Astrocyte (in vitro differentiated cells and primary cell): ENCODE results near the gene EXOC6B. TPM values are rescaled to one million over a fixed set of nuclear protein-coding genes. Genes with fewer than 3 reads are reported as not detected.

Source experiments
- DNase-seq: peaks from one replicate; pipeline ENCODE4 v3.0.0-alpha.2; 2010; ENCODE audit warnings: low read depth
- FAIRE-seq: peaks from 2 replicates; lab custom pipeline; 2011; peaks lifted over from hg19 to GRCh38; lab: Jason Lieb, UNC
- H2AFZ ChIP-seq: 2 replicates; pipeline ENCODE4 v1.6.0; 2012; ENCODE audit warnings: low read depth, low read length, inconsistent platforms
- H3K27ac ChIP-seq: 2 replicates; pipeline ENCODE4 v1.5.1; 2011; ENCODE audit warnings: low read depth, low read length, inconsistent platforms
- H3K27me3 ChIP-seq: 2 replicates; pipeline ENCODE4 v1.6.0; 2011; ENCODE audit warnings: low read length, inconsistent platforms; ENCODE audit not compliant: insufficient read depth
- H3K36me3 ChIP-seq: 2 replicates; pipeline ENCODE4 v1.5.1; 2011; ENCODE audit warnings: low read length, inconsistent platforms; ENCODE audit not compliant: insufficient read depth
- H3K4me1 ChIP-seq: 2 replicates; pipeline ENCODE4 v1.5.1; 2011; ENCODE audit warnings: low read length, inconsistent platforms; ENCODE audit not compliant: insufficient read depth
- H3K4me2 ChIP-seq: 2 replicates; pipeline ENCODE4 v1.6.0; 2012; ENCODE audit warnings: low read length, inconsistent platforms
- H3K4me3 ChIP-seq: 2 replicates; pipeline ENCODE4 v1.5.1; 2011; ENCODE audit warnings: low read depth, mild to moderate bottlenecking, low read length, inconsistent platforms; ENCODE audit not compliant: insufficient read depth
- H3K79me2 ChIP-seq: 2 replicates; pipeline ENCODE4 v1.6.0; 2012; ENCODE audit warnings: mild to moderate bottlenecking, low read length, inconsistent platforms; ENCODE audit not compliant: insufficient read depth
- H3K9ac ChIP-seq: 2 replicates; pipeline ENCODE4 v1.6.0; 2012; ENCODE audit warnings: mild to moderate bottlenecking, low read length, inconsistent platforms
- H3K9me3 ChIP-seq: 2 replicates; pipeline ENCODE4 v1.5.1; 2012; ENCODE audit warnings: low read depth, mild to moderate bottlenecking, low read length, inconsistent platforms; ENCODE audit not compliant: insufficient read depth
- H4K20me1 ChIP-seq: 2 replicates; pipeline ENCODE4 v1.6.0; 2012; ENCODE audit warnings: low read length, inconsistent platforms; ENCODE audit not compliant: insufficient read depth
- H3K27ac Mint-ChIP-seq: one replicate; pipeline ENCODE4 v1.8.0; 2021; ENCODE audit warnings: mild to moderate bottlenecking, mixed read lengths; ENCODE audit not compliant: unreplicated experiment
- H3K27me3 Mint-ChIP-seq: one replicate; pipeline ENCODE4 v1.8.0; 2021; ENCODE audit warnings: low read depth, mixed read lengths; ENCODE audit not compliant: unreplicated experiment
- H3K36me3 Mint-ChIP-seq: one replicate; pipeline ENCODE4 v1.8.0; 2021; ENCODE audit warnings: low read depth, mixed read lengths; ENCODE audit not compliant: unreplicated experiment
- H3K4me1 Mint-ChIP-seq: one replicate; pipeline ENCODE4 v1.8.0; 2021; ENCODE audit warnings: low read depth, mixed read lengths; ENCODE audit not compliant: unreplicated experiment
- H3K4me3 Mint-ChIP-seq: one replicate; pipeline ENCODE4 v1.8.0; 2021; ENCODE audit warnings: mild to moderate bottlenecking, moderate library complexity, mixed read lengths; ENCODE audit not compliant: unreplicated experiment
- H3K9me3 Mint-ChIP-seq: one replicate; pipeline ENCODE4 v1.8.0; 2021; ENCODE audit warnings: mild to moderate bottlenecking, mixed read lengths; ENCODE audit not compliant: unreplicated experiment
- EZH2 ChIP-seq: IDR thresholded peaks from 2 replicates; pipeline ENCODE4 v1.6.1; 2012; ENCODE audit warnings: mild to moderate bottlenecking, low read length, inconsistent platforms; ENCODE audit not compliant: insufficient read depth
- total RNA-seq: library from RNA; stranded (reverse); gene quantifications from 2 replicates; pipeline ENCODE4 v1.2.1, GENCODE V29; 2021
- TF ChIP-seq, protein P1 (sequence below): IDR thresholded peaks from 2 replicates; pipeline ENCODE4 v1.5.1; 2011; ENCODE audit warnings: low read depth, mild to moderate bottlenecking, inconsistent platforms, low read length, moderate library complexity; ENCODE audit not compliant: insufficient read depth

The EXOC6B gene
- total RNA-seq, 1 donor from 2014 or later: 31.8 TPM

DNA sequence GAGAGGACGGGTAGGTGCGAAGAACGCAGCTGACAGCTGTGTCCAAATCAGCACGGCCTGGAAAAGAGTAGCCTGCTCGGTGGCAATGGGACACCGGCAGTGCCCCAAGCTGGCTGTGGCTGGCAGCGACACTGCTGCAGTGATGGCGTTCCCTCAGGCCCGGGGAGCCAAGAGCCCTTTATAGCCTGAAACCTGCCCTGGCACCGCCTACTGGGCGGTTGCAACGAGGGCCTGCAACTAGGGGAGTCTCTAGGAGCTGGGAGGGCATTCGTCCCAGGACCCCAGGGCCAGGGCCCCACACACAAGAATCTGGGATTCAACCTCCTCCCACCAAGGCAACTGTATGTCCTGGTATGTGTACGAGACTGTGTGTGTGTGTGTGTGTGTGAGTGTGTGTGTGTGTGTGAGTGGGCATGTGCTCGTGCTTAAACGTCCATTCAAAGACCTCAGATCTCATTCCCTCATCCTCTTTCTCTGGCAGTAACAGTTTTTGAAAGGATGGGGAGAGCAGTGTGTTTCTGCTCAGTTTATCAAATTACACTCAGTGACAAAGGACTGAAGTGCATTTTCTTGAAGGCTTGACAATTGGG, 671.4 kb downstream of the EXOC6B start:
- DNase-seq: no peak
- H3K27ac Mint-ChIP-seq: no peak overlapping the region
- Histone ChIP-seq H3K27ac (no peak overlapping the region), H3K36me3 (no peaks in the 10 kb centered on the region), H4K20me1 (no peaks in the 10 kb centered on the region), H3K9me3 (no peaks in the 10 kb centered on the region), H3K4me3 (no peak overlapping the region), H3K4me1 (peaks cover 8% of the 10 kb centered on the region), H2AFZ (no peak overlapping the region), H3K4me2 (no peak overlapping the region), H3K27me3 (peaks cover 70% of the 10 kb centered on the region), H3K9ac (no peak overlapping the region), H3K79me2 (no peaks in the 10 kb centered on the region)
- TF ChIP-seq EZH2: no peak
- TF ChIP-seq, protein P1, sequence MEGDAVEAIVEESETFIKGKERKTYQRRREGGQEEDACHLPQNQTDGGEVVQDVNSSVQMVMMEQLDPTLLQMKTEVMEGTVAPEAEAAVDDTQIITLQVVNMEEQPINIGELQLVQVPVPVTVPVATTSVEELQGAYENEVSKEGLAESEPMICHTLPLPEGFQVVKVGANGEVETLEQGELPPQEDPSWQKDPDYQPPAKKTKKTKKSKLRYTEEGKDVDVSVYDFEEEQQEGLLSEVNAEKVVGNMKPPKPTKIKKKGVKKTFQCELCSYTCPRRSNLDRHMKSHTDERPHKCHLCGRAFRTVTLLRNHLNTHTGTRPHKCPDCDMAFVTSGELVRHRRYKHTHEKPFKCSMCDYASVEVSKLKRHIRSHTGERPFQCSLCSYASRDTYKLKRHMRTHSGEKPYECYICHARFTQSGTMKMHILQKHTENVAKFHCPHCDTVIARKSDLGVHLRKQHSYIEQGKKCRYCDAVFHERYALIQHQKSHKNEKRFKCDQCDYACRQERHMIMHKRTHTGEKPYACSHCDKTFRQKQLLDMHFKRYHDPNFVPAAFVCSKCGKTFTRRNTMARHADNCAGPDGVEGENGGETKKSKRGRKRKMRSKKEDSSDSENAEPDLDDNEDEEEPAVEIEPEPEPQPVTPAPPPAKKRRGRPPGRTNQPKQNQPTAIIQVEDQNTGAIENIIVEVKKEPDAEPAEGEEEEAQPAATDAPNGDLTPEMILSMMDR: no peak
- peaks cover 5% of the 10 kb centered on the region for H3K4me1 Mint-ChIP-seq
- no peaks in the 10 kb centered on the region for H3K9me3 Mint-ChIP-seq
- no peaks in the 10 kb centered on the region for H3K36me3 Mint-ChIP-seq
- H3K27me3 Mint-ChIP-seq: peaks cover 81% of the 10 kb centered on the region
- no peak overlapping the region for H3K4me3 Mint-ChIP-seq
- FAIRE-seq: no peak

DNA sequence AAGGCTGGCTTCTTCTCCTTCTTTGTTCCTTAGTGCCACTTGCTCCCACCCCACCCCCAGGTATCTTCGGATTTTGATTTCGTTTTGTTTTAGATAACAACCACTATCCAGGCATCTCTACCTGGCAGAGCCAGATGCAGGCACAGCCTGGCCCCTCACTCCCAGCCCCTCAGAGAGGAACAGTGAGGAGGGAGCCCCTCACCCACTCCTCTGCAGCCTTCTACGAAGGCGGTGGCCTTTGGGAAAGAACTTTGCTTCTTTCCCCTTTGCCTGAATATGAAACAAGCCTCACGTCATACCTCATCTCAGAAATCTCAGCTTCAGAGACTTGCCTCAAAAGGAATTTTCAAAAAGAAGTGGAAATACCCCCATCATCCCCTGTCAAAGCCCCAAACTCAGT, 671.9 kb downstream of the EXOC6B start:
- FAIRE-seq: no peak
- H3K27me3 Mint-ChIP-seq: peaks cover 82% of the 10 kb centered on the region

More for the DNA sequence above, 671.9 kb downstream of the EXOC6B start:
- H3K27me3 ChIP-seq: peaks cover 76% of the 10 kb centered on the region
- H3K79me2 ChIP-seq: no peaks in the 10 kb centered on the region
- no peaks in the 10 kb centered on the region for H4K20me1 ChIP-seq
- no peak overlapping the region for H3K27ac ChIP-seq
- no peak for TF ChIP-seq EZH2
- TF ChIP-seq, protein P1: no peak
- Mint-ChIP-seq H3K36me3 (no peaks in the 10 kb centered on the region), H3K4me3 (no peak overlapping the region), H3K9me3 (no peaks in the 10 kb centered on the region), H3K4me1 (peaks cover 5% of the 10 kb centered on the region), H3K27ac (no peak overlapping the region)
- H3K36me3 ChIP-seq: no peaks in the 10 kb centered on the region
- H3K9me3 ChIP-seq: no peaks in the 10 kb centered on the region
- no peak for DNase-seq
- no peak overlapping the region for H3K9ac ChIP-seq
- H3K4me3 ChIP-seq: no peak overlapping the region
- H2AFZ ChIP-seq: no peak overlapping the region
- H3K4me1 ChIP-seq: peaks cover 12% of the 10 kb centered on the region
- H3K4me2 ChIP-seq: no peak overlapping the region
